SK-N-SH (cell line): Measurements from ENCODE around the gene XPO1.

ENCODE experiments used
- ELF1 ChIP-seq: IDR thresholded peaks from 2 replicates; pipeline ENCODE4 v1.4.0; 2012
- EP300 ChIP-seq, 2 experiments: IDR thresholded peaks; 2 replicates each; pipeline versions ENCODE4 v1.4.0 to v1.6.1; 2012; ENCODE audit warnings: borderline replicate concordance in 1 of 2, low read depth in 1 of 2, low read length in 1 of 2
- EZH2phosphoT487 ChIP-seq: fragments of 200-600 bp; sonication (generic); IDR thresholded peaks from 2 replicates; pipeline ENCODE4 v1.6.1; 2017; ENCODE audit warnings: low read depth, mixed run types, mild to moderate bottlenecking, antibody characterized with exemption, moderate library complexity, borderline replicate concordance
- MAX ChIP-seq: IDR thresholded peaks from 2 replicates; pipeline ENCODE4 v1.4.0; 2012; ENCODE audit warnings: low read depth
- NFIC ChIP-seq: IDR thresholded peaks from 2 replicates; pipeline ENCODE4 v1.4.0; 2012; ENCODE audit warnings: borderline replicate concordance
- RAD21 ChIP-seq: IDR thresholded peaks from 2 replicates; pipeline ENCODE4 v1.6.1; 2012; ENCODE audit warnings: mild to moderate bottlenecking, low read length
- SIN3A ChIP-seq: IDR thresholded peaks from 2 replicates; pipeline ENCODE4 v1.6.1; 2012; ENCODE audit warnings: low read depth, mild to moderate bottlenecking, low read length, moderate library complexity, borderline replicate concordance
- TAF1 ChIP-seq: IDR thresholded peaks from 2 replicates; pipeline ENCODE4 v1.6.1; 2012; ENCODE audit warnings: low read depth, mild to moderate bottlenecking, low read length, moderate library complexity, borderline replicate concordance
- TCF12 ChIP-seq: IDR thresholded peaks from 2 replicates; pipeline ENCODE4 v1.4.0; 2012
- YY1 ChIP-seq: IDR thresholded peaks from 2 replicates; pipeline ENCODE4 v1.4.0; 2012; ENCODE audit warnings: low read depth, mild to moderate bottlenecking
- TF ChIP-seq, protein P1 (sequence below): fragments of 200-600 bp; sonication (generic); IDR thresholded peaks from 2 replicates; pipeline ENCODE4 v1.6.1; 2017; ENCODE audit warnings: antibody characterized with exemption, mild to moderate bottlenecking, moderate library complexity
- TF ChIP-seq, protein P2 (sequence below): IDR thresholded peaks from 2 replicates; pipeline ENCODE4 v1.4.0; 2012; ENCODE audit warnings: low read depth, borderline replicate concordance
- TF ChIP-seq, protein P3 (sequence below): fragments of 150-350 bp; IDR thresholded peaks from 2 replicates; pipeline ENCODE4 v1.6.1; 2017; ENCODE audit warnings: antibody characterized with exemption, low read length, low read depth, borderline replicate concordance
- TF ChIP-seq, protein P4 (sequence below): IDR thresholded peaks from 2 replicates; pipeline ENCODE4; 2012

- TF ChIP-seq RAD21 (no peak), TCF12 (no peak), YY1 (no peak), MAX (no peak), EP300 (IDR thresholded peaks at IDR 0.05; ENCODE audit: borderline replicate concordance in 1 of 2, low read depth in 1 of 2, low read length in 1 of 2) (no peak), ELF1 (no peak), SIN3A (no peak), TAF1 (no peak), NFIC (no peak), EZH2phosphoT487 (no peak)
- TF ChIP-seq, protein P1, sequence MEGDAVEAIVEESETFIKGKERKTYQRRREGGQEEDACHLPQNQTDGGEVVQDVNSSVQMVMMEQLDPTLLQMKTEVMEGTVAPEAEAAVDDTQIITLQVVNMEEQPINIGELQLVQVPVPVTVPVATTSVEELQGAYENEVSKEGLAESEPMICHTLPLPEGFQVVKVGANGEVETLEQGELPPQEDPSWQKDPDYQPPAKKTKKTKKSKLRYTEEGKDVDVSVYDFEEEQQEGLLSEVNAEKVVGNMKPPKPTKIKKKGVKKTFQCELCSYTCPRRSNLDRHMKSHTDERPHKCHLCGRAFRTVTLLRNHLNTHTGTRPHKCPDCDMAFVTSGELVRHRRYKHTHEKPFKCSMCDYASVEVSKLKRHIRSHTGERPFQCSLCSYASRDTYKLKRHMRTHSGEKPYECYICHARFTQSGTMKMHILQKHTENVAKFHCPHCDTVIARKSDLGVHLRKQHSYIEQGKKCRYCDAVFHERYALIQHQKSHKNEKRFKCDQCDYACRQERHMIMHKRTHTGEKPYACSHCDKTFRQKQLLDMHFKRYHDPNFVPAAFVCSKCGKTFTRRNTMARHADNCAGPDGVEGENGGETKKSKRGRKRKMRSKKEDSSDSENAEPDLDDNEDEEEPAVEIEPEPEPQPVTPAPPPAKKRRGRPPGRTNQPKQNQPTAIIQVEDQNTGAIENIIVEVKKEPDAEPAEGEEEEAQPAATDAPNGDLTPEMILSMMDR: no peak
- TF ChIP-seq, protein P2, sequence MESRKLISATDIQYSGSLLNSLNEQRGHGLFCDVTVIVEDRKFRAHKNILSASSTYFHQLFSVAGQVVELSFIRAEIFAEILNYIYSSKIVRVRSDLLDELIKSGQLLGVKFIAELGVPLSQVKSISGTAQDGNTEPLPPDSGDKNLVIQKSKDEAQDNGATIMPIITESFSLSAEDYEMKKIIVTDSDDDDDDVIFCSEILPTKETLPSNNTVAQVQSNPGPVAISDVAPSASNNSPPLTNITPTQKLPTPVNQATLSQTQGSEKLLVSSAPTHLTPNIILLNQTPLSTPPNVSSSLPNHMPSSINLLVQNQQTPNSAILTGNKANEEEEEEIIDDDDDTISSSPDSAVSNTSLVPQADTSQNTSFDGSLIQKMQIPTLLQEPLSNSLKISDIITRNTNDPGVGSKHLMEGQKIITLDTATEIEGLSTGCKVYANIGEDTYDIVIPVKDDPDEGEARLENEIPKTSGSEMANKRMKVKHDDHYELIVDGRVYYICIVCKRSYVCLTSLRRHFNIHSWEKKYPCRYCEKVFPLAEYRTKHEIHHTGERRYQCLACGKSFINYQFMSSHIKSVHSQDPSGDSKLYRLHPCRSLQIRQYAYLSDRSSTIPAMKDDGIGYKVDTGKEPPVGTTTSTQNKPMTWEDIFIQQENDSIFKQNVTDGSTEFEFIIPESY: no peak
- TF ChIP-seq, protein P3, sequence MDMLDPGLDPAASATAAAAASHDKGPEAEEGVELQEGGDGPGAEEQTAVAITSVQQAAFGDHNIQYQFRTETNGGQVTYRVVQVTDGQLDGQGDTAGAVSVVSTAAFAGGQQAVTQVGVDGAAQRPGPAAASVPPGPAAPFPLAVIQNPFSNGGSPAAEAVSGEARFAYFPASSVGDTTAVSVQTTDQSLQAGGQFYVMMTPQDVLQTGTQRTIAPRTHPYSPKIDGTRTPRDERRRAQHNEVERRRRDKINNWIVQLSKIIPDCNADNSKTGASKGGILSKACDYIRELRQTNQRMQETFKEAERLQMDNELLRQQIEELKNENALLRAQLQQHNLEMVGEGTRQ: no peak
- TF ChIP-seq, protein P4, sequence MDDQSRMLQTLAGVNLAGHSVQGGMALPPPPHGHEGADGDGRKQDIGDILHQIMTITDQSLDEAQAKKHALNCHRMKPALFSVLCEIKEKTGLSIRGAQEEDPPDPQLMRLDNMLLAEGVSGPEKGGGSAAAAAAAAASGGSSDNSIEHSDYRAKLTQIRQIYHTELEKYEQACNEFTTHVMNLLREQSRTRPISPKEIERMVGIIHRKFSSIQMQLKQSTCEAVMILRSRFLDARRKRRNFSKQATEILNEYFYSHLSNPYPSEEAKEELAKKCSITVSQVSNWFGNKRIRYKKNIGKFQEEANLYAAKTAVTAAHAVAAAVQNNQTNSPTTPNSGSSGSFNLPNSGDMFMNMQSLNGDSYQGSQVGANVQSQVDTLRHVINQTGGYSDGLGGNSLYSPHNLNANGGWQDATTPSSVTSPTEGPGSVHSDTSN: no peak
Measured at GRCh38 chr2:61512768-61513398, 25.3 kb downstream of the XPO1 start.
